ENCODE data around the gene EBPL.
"Not testable (repeated sequence)": the region's sequence is repeated elsewhere in the genome, so short reads cannot be mapped to it uniquely, and the experiment has no call there.

EBPL gene

DNA sequence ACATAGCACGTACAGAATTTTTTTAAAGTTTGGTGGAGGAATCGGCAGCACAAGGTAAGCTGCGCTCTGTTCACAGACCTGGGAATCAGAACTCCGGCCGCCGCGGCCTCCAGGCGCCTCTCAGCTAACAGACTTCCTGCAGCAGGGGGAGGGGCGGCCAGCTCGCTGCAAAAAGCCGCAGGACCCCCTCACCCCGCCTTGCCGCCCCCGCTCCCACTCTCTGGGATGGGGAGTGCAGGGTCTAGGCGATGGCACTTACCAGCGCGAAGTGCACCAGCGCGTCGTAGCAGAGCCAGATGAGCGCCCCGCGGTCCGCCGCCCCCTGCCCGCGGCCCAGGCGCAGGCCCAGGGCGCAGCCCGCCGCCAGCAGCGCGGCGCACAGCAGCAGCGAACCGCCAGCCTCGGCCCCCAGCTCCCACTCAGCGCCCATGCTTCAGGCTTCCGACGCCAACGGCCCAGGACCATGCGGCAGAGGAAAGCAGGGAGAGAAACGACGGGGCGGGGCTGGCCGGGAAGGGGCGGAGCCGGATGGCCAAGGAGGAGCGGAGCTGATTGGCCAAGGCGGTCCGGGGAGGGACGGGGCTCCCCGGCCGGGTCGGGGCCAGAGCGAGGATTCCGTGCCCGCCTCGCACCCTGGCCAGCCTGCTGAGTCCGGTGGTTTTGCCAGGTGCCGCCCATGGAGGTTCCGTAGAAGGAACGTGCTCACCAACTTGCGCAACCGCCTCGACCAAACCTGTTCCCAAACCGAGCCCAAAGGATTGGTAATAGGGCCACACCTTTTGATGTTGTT lies at the start of gene EBPL:
Gene EBPL (minus strand): TSS at position 492 of the 790 bp plus-strand sequence. CDS start 62 bp downstream, at position 430.
- DNase-seq, result peak; percentile 96
- in situ Hi-C loops (cut with MboI; ENCODE audit: low pct_unique_long_range_greater_than_20kb, low sequenced_read_pairs), result no loop called here

DNA sequence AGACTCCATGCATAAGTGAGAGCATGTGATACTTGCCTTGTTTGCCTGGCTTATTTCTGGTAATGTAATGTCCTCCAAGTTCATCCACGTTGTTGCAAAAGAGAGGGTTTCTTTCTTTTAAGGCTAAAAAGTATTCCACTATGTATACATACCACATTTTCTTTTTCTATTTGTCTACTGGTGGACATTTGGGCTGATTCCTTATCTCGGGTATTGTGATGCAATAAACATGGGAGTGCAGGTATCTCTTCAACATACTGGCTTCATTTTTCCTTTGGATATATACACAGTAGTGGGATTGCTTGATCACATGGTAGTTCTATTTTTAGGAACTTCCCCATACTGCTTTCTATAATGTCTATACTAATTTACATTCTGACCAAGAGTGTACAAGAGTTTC lies 49.6 kb upstream of the EBPL start:
- peak; percentile 38 for DNase-seq

DNA sequence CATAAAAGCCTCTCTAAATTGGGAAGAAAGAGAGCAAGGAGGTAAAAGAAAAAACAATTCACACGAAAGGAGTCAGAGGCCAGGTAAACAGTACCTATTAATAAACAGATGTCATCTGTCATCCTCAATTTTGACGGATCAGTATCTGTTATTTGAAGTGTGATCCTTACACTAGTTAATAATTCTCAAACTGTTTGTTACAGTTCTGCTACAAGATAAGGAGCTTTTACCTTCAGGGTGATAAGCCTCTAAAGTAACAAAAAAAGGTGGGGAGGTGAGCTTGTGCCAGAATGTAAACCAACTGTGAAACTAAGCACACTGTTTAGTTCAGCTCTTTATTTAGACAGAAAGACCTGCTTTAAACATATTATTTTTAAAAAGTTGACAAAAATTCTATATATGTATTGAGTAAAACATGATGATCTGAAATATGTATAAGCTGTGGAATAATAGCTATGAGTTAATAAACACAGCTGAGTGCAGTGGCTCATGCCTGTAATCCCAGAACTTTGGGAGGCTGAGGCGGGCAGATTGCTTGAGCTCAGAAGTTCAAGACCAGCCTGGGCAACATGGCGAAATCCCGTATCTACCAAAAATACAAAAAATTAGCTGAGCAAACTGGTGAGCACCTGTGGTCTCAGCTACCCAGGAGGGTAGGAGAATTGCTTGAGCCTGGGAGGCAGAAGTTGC lies 48.4 kb upstream of the EBPL start:
- no peak for DNase-seq
- in situ Hi-C loops (cut with MboI; ENCODE audit: low pct_unique_long_range_greater_than_20kb, low sequenced_read_pairs), result no loop called here

More for the DNA sequence above, 49.6 kb upstream of the EBPL start:
- in situ Hi-C loops (cut with MboI; ENCODE audit: low pct_unique_long_range_greater_than_20kb, low sequenced_read_pairs), result no loop called here

DNA sequence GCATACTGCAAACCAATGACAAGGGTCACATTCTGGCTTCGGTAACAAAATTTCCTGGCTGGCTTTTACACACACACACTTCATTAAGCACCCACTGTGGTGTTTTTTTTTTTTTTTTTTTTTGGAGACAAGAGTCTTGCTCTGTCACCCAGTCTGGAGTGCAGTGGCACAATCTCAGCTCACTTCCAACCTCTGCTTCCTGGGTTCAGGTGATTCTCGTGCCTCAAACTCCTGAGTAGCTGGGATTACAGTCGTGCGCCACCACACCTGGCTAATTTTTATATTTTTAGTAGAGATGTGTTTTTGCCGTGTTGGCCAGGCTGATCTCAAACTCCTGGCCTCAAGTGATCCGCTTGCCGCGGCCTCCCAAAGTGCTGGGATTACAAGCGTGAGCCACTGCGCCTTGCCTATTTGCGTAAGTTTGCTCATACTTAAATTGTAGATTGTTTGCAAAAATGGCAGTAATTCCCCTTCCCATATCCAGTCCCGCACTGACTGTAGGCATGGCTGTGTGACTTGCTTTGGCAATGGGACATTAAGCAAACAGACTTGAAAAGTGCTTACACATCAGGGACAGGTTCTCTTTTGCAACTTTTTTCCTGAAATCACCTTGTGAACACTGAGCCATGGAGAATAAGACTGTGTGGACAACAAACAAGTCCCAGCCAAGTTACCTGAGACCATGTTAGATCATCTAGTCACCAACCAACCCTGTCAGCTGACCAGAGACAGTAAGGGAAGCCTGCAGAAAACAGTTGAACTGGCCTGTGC lies 42.1 kb upstream of the EBPL start:
- in situ Hi-C loops (cut with MboI; ENCODE audit: low pct_unique_long_range_greater_than_20kb, low sequenced_read_pairs), result no loop called here
- no peak for DNase-seq

GRCh38 chr13:49731766-49732165 lies 40.5 kb upstream of the EBPL start:
- DNase-seq, result no peak
- in situ Hi-C loops (cut with MboI; ENCODE audit: low pct_unique_long_range_greater_than_20kb, low sequenced_read_pairs), result no loop called here

GRCh38 chr13:49716615-49717014 lies 25.3 kb upstream of the EBPL start:
- in situ Hi-C loops (cut with MboI; ENCODE audit: low pct_unique_long_range_greater_than_20kb, low sequenced_read_pairs), result no loop called here
- no peak for DNase-seq

DNA sequence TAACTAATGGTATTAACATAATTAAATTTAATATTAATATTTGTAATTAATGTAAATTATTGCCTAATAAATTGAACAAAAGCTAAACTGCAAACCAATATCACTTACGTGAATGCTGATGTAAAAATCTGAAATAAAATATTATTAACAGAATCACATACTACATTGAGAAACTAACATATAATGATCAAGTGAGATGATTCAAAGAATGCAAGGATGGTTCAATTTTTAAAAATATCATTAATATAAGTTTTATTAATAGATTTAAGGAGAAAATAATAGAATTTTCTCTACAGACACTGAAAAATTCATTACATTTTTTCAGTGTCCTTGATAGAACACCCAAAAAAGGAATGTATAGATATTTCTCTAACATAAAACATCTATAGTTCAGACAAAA lies 23.5 kb upstream of the EBPL start:
- in situ Hi-C loops (cut with MboI; ENCODE audit: low pct_unique_long_range_greater_than_20kb, low sequenced_read_pairs), result no loop called here
- no peak for DNase-seq

- in situ Hi-C loops (cut with MboI; ENCODE audit: low pct_unique_long_range_greater_than_20kb, low sequenced_read_pairs), result no loop called here
- DNase-seq, result no peak
Observed at GRCh38 chr13:49711218-49711863, 20.1 kb upstream of the EBPL start.

DNA sequence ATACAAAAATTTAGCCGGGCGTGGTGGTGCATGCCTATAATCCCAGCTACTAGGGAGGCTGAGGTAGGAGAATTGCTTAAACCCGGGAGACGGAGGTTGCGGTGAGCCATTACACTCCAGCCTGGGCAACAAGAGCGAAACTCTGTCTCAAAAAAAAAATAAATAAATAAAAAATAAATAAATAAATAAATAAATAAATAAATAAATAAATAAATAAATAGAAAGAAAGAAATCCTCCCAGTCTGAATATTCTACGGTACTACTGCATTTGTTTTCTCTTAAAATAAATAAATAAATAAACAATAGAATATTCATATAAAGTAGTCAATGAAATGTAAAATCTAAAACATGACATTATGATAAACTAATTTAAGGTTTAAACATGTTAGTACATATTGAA lies 13.0 kb upstream of the EBPL start:
- in situ Hi-C loops (cut with MboI; ENCODE audit: low pct_unique_long_range_greater_than_20kb, low sequenced_read_pairs); DNase-seq: not testable (repeated sequence)

DNA sequence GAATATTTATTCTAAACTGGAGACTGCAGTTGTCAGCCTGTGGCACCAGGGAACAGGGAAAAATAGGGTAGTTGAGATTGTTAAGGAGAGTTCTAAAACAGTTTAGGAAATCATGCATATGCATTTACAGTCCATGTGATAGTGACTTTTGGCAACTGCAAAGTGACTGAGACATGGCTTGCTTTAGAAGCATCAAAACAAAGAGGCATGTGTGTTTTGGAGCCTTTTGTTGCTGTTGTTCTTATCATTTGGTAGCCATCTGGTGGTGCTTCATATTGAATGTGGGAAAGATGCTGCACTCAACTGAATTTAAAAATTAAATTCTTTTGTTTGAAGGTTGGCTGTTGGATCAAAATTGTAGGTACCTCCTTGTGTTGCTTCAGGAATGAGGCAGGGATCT lies 10.2 kb upstream of the EBPL start:
- no peak for DNase-seq
- in situ Hi-C loops (cut with MboI; ENCODE audit: low pct_unique_long_range_greater_than_20kb, low sequenced_read_pairs), result no loop called here

DNA sequence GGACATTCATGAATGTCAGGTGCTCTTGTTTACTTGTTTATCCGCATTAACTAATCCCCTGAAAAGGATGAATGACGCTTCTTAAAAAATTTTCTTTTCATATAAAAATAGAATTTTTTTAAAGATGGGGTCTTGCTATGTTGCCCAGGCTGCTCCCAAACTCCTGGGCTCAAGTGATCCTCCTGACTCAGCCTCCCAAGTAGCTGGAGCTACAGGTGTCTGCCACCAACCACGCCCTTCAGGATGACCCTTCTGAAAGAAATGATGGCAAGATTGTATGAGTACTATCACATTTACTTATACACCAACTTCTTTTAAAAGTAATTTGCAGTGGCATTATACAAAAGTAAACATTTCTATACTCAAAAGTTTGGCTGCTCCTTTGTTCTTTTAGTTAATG lies 6.2 kb upstream of the EBPL start:
- DNase-seq, result no peak
- in situ Hi-C loops (cut with MboI; ENCODE audit: low pct_unique_long_range_greater_than_20kb, low sequenced_read_pairs), result no loop called here

DNA sequence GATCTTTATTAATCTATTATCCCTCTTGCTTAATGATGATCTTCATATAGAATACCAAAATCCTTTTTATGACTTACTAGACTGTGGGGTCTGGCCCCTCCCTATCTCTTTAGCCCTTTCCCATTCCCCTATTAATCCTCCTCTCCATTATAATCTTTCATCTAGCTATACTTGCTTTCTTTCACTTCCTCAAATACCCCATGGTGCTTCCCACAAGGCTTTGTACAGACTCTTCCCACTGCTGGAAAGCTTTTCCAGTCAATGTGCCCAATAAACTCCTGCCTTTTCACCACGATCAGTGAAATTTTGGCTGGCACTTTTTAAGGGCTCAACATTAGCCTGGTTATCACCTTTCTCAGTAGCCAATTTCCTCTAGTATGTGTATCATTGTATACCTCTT lies 3.2 kb upstream of the EBPL start:
- in situ Hi-C loops (cut with MboI; ENCODE audit: low pct_unique_long_range_greater_than_20kb, low sequenced_read_pairs), result no loop called here
- no peak for DNase-seq

DNA sequence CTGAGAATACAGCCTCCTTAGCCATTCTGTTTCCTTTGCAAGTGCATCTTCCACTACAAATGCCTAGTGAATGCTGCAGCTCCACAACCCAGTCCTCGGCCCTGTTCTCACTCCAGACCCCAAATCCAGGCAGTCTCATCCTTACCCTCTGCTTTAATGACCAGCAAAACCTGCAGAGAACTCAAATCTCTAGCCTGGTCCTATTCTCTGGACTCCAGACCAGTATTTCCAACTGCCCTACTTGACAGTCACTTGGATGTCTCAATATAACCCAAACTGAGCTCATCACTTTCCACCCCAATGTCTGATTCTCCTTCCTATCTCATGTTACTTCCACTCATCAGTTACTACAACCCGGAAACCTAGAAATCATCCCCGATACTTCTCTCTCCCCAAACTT lies 2.6 kb upstream of the EBPL start:
- in situ Hi-C loops (cut with MboI; ENCODE audit: low pct_unique_long_range_greater_than_20kb, low sequenced_read_pairs), result no loop called here

DNA sequence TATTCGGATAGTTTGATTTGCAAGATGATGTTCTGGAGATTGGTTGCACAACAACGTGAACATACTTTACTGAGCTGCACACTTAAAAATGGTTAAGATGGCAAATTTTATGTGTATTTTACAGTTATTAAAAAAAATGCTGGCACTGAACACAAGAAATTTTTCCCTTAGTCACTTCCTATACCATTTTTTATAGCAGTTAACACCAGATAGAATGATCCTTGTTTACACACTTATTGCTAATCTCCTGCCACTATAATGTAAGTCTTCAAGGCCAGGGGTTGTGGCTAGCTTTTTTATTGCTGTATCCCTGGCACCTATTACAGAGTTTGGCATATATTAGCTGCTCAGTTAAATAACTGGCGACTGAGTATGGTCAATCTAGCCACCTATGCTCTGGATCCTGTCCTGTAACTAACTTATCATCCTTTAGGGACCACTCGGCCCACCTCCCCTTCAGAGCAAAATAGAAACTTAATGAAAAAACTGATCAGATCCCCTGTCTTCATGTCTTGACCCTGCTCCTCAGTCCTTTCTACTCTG lies 2.0 kb upstream of the EBPL start:
- DNase-seq, result no peak
- in situ Hi-C loops (cut with MboI; ENCODE audit: low pct_unique_long_range_greater_than_20kb, low sequenced_read_pairs), result no loop called here

More for the DNA sequence above, 2.6 kb upstream of the EBPL start:
- DNase-seq, result no peak

DNA sequence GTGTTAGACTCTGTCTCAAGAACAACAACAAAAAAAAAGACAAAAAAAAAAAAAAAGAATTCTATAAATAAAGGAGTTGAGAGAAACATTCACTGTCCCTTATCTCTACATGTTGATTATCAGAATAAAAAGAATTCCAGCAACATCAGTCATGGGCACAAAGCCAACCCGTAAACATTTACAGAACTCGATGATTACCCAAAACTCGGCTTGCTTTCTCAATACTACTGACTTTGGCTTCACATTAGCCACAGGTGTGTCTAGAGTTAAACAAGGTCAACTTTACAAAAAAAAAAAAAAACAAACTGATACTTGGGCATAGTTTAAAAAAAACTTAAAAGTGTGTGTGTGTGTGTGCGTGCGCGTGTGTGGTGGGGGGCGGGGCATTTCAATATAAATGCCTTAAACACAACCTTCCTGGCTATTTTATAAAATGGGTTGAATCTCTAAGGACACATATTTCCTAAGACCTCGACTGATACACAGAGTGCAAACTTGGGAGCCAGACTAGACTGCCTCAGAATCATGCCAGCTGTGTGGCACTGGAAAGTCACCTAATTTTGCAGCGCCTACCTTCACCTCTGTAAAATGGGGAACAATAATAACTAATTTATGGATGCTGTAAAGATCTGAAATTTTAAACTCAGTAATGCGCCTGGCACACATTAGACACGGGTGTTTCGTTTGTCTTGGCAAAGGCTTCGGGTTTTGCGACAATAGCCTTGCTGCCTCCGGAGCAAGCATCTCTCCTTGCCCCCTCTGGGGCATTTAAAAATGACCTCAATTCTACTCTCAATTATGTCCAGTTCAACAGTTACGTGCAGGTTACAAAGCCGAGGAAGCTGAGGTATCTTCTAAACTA lies 922 bp downstream of the EBPL start:
- in situ Hi-C loops (cut with MboI; ENCODE audit: low pct_unique_long_range_greater_than_20kb, low sequenced_read_pairs), result no loop called here
- DNase-seq, result no peak

DNA sequence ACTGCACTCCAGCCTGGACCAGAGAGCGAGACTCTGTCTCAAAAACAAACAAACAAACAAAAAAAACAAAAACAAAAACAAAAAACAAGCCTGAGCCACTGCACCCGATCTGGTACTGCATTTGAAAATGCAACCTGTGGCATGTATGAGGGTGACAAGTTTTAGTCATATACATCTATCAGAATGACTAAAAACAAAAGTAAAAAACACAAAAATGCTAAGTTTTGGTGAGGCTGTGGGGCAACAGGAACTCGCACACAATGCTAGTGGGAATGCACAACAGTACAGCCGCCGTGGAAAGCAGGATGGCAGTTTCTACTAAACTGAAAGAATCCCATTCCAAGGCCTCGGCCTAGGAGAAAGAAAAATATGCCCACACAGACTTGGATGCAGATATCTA lies 7.8 kb downstream of the EBPL start:
- no peak for DNase-seq
- in situ Hi-C loops (cut with MboI; ENCODE audit: low pct_unique_long_range_greater_than_20kb, low sequenced_read_pairs), result no loop called here

DNA sequence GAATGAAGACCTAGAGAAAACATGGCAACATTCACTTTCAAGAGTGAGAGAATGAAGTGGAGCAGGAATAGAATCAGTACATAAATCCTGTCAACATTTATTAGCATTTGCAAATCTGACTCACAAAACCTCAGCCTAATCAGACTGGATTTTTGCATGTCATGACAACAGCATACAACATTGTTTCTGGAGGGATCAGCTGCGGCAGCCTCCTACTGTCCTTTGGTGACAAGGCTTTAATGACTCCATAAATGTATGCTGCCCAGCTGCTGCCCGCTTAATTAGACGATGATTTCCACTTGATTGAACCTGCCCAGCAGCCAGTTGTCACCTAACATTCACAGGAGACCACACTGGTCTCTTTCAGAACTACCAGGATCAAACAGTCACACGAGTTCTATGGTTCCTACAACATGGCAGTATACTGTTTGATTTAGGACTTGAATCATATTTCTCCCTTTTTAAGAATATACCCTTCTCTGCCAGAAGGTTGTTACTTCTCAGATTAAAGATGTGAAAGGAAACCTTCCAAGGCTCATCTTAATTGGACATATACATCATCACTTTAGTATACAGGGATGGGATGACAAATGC lies 9.3 kb downstream of the EBPL start:
- in situ Hi-C loops (cut with MboI; ENCODE audit: low pct_unique_long_range_greater_than_20kb, low sequenced_read_pairs), result no loop called here

DNA sequence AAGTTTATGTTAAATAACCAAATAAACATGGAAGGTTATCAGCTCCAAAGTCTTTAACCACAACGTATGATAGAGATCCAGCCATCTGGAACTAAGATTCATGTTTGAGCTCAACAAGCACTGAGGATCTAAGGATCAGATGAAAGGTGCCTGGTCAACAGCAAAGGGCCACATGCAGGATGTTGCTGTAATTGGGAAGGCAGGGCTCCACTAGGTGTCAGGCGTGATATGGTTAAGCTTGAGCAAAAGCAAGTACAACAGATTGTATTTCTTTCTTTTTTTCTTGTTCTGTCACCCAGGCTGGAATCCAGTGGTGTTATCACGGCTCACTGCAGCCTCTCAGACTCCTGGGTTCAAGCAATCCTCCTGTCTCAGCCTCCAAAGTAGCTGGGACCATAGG lies 12.0 kb downstream of the EBPL start:
- in situ Hi-C loops (cut with MboI; ENCODE audit: low pct_unique_long_range_greater_than_20kb, low sequenced_read_pairs), result no loop called here
- DNase-seq, result peak; percentile 24

More for the DNA sequence above, 9.3 kb downstream of the EBPL start:
- no peak for DNase-seq
